GM23248 (cell line): Measurements from ENCODE around the gene VHLL. TPM values are rescaled to one million over a fixed set of nuclear protein-coding genes. Genes with fewer than 3 reads are reported as not detected.
"Not testable (repeated sequence)": the region's sequence is repeated elsewhere in the genome, so short reads cannot be mapped to it uniquely, and the experiment has no call there.

ENCODE experiments used
- DNase-seq: peaks from one replicate; pipeline ENCODE4 v3.0.0-alpha.2; 2015
- H2AFZ ChIP-seq: fragments of 200-600 bp; sonication (generic); 2 replicates; pipeline ENCODE4 v1.6.1; 2016; ENCODE audit warnings: antibody characterized with exemption
- H3F3A ChIP-seq: fragments of 200-600 bp; sonication (generic); 2 replicates; pipeline ENCODE4 v1.6.1; 2016; ENCODE audit warnings: mild to moderate bottlenecking, antibody characterized with exemption, mixed run types; ENCODE audit not compliant: insufficient read depth
- H3K27ac ChIP-seq: fragments of 200-600 bp; sonication (generic); 2 replicates; pipeline ENCODE4 v1.5.1; 2016; ENCODE audit warnings: mild to moderate bottlenecking
- H3K27me3 ChIP-seq: fragments of 200-600 bp; sonication (generic); replicated peaks from 2 replicates; pipeline ENCODE4 v1.6.1; 2016; ENCODE audit warnings: mild to moderate bottlenecking; ENCODE audit not compliant: insufficient read depth
- H3K36me3 ChIP-seq: fragments of 200-600 bp; sonication (generic); 2 replicates; pipeline ENCODE4 v1.6.1; 2016; ENCODE audit warnings: low read depth, mild to moderate bottlenecking
- H3K4me1 ChIP-seq: fragments of 200-600 bp; sonication (generic); 2 replicates; pipeline ENCODE4 v1.6.1; 2016; ENCODE audit warnings: mild to moderate bottlenecking; ENCODE audit not compliant: insufficient read depth
- H3K4me2 ChIP-seq: fragments of 200-600 bp; sonication (generic); one replicate; pipeline ENCODE4 v1.6.1; 2016; ENCODE audit warnings: mild to moderate bottlenecking; ENCODE audit not compliant: unreplicated experiment
- H3K4me3 ChIP-seq: fragments of 200-600 bp; sonication (generic); 2 replicates; pipeline ENCODE4 v1.5.1; 2016; ENCODE audit warnings: mild to moderate bottlenecking
- H3K79me2 ChIP-seq: fragments of 200-600 bp; sonication (generic); 2 replicates; pipeline ENCODE4 v1.6.1; 2016; ENCODE audit warnings: mild to moderate bottlenecking; ENCODE audit not compliant: insufficient read depth
- H3K9ac ChIP-seq: fragments of 200-600 bp; sonication (generic); 2 replicates; pipeline ENCODE4 v1.6.1; 2016; ENCODE audit warnings: mild to moderate bottlenecking
- H3K9me2 ChIP-seq: fragments of 200-600 bp; sonication (generic); 2 replicates; pipeline ENCODE4 v1.6.1; 2016; ENCODE audit warnings: mixed run types, mild to moderate bottlenecking, moderate library complexity; ENCODE audit not compliant: insufficient read depth
- H3K9me3 ChIP-seq: fragments of 200-600 bp; sonication (generic); one replicate; pipeline ENCODE4 v1.6.1; 2017; ENCODE audit warnings: low read depth
- H4K20me1 ChIP-seq: fragments of 200-600 bp; sonication (generic); 2 replicates; pipeline ENCODE4 v1.6.0; 2016; ENCODE audit not compliant: insufficient read depth
- EZH2 ChIP-seq: fragments of 200-600 bp; sonication (generic); IDR thresholded peaks from 2 replicates; pipeline ENCODE4 v1.6.1; 2018; ENCODE audit warnings: antibody characterized with exemption, mild to moderate bottlenecking; ENCODE audit not compliant: insufficient read depth, poor library complexity, severe bottlenecking
- EZH2phosphoT487 ChIP-seq: fragments of 200-600 bp; sonication (generic); IDR thresholded peaks from 2 replicates; pipeline ENCODE4 v1.6.1; 2018; ENCODE audit warnings: antibody characterized with exemption, moderate library complexity, mild to moderate bottlenecking, low read depth; ENCODE audit not compliant: insufficient read depth
- WGBS, 2 experiments: methylation state at CpG; one replicate each; pipeline ENCODE4 v1.1.6; 2015 to 2017; ENCODE audit warnings: low lambda C conversion rate in 2 of 2, low coverage in 1 of 2; ENCODE audit errors: missing lambda C conversion rate in 2 of 2; 5-methylcytosine and 5-hydroxymethylcytosine counted together
- in situ Hi-C: fragments of 300-500 bp; cut with MboI; formaldehyde crosslinking; loops from 2 replicates; pipeline ENCODE4 v1.15.0; 2020
- polyA plus RNA-seq: library from polyadenylated mRNA; unstranded; fragments of >200 nt; fragmentation: Nextera tagmentation; extraction: Ambion mirVana; gene quantifications from 2 replicates; pipeline ENCODE4 v1.2.1, GENCODE V29; 2016
- total RNA-seq: library from RNA; depleted of rRNA; stranded (reverse); fragments of >200 nt; shearing (Covaris generic); gene quantifications from 2 replicates; pipeline ENCODE4 v1.2.3, GENCODE V29; 2014

Gene VHLL
- total and polyA plus RNA-seq, 2 experiments from 2014 or later, result not detected

DNA sequence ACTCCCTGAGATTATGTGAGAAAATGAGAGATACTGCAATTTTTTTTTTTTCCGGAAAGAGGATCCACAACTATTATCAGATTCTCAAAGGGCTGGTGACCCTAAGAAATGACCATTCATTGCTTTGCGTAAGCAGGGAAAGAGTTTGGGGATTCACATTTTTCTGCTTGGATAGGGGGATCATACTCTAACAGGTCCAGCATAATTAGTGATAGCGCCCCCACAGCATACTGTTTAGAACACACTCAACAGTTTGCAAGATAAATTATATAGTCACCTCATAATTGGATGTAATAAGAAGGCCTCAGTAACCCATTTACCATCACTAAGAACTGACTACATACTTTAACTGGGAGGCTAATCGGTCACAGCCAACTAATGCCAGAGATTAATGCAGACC is 37.1 kb upstream of the VHLL start:
- in situ Hi-C loops, result no loop called here
- Histone ChIP-seq H3K27ac (no peak overlapping the region), H3K4me1 (peaks cover 20% of the 10 kb centered on the region), H3K27me3 (no peaks in the 10 kb centered on the region), H2AFZ (no peak overlapping the region), H3K4me3 (peak overlapping the region; percentile 99), H3K9me2 (no peaks in the 10 kb centered on the region), H3F3A (no peaks in the 10 kb centered on the region), H3K36me3 (peaks cover 41% of the 10 kb centered on the region), H3K4me2 (peak overlapping the region; percentile 87), H4K20me1 (peaks cover 13% of the 10 kb centered on the region; the same call in 1 of the 2 replicates), H3K9me3 (no peaks in the 10 kb centered on the region), H3K9ac (peak overlapping the region; percentile 22), H3K79me2 (peaks cover 63% of the 10 kb centered on the region)
- TF ChIP-seq EZH2 (no peak), EZH2phosphoT487 (no peak)
- DNase-seq, result peak; percentile 26
- WGBS, 2 experiments, result 75 to 88% methylated on average over 4 of the region's 4 CpGs

DNA sequence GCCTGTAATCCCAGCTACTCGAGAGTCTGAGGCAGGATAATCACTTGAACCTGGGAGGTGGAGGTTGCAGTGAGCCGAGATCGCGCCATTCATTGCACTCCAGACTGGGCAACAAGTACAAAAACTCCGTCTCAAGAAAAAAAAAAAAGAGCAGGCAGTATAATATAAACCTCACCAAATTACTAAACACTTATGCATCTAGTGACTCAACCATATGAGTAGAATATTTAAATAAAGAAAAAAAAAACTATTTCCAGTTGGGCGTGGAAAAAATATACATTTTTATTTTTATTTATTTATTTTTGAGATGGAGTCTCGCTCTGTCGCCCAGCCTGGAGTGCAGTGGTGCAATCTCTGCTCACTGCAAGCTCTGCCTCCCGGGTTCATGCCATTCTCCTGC is 24.1 kb upstream of the VHLL start:
- WGBS, 2 experiments, result 72% methylated on average over 9 of the region's 9 CpGs
- peaks cover 44% of the 10 kb centered on the region for H3K79me2 ChIP-seq
- H3K27ac ChIP-seq, result not testable (repeated sequence)

DNA sequence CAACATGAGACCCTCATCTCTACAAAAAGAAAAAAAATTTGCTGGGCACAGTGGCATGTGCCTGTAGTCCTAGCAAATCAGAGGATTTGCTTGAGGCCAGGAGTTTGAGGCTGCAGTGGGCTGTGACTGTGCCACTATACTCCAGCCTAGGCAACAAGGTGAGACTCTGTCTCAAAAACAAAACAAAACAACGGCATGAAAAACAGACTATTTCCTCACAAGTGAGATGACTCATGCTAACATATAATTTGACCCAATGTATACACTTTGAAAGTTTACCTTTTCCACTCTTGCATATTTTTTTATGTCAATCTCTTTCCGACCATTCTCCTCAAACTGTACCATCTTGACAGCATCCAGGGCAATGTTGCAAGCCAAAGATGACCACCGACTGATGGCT is 21.5 kb upstream of the VHLL start:
- in situ Hi-C loops, result no loop called here
- no peaks in the 10 kb centered on the region for H3K4me1 ChIP-seq
- TF ChIP-seq EZH2 (no peak), EZH2phosphoT487 (no peak)
- peaks cover 52% of the 10 kb centered on the region for H3K79me2 ChIP-seq
- WGBS, 2 experiments, result 74 to 75% methylated on average over 3 of the region's 3 CpGs
- peaks cover 42% of the 10 kb centered on the region for H3F3A ChIP-seq
- peaks cover 74% of the 10 kb centered on the region for H3K36me3 ChIP-seq
- no peaks in the 10 kb centered on the region for H3K27me3 ChIP-seq
- no peak overlapping the region for H3K4me2 ChIP-seq
- no peak for DNase-seq
- no peak overlapping the region for H3K9ac ChIP-seq
- H3K9me2 ChIP-seq, result no peaks in the 10 kb centered on the region
- no peaks in the 10 kb centered on the region for H3K9me3 ChIP-seq
- H3K4me3 ChIP-seq, result no peak overlapping the region
- H4K20me1 ChIP-seq, result no peaks in the 10 kb centered on the region
- H3K27ac ChIP-seq, result no peak overlapping the region
- no peak overlapping the region for H2AFZ ChIP-seq

More for the DNA sequence above, 24.1 kb upstream of the VHLL start:
- H3K9me3 ChIP-seq, H4K20me1 ChIP-seq, H3K27me3 ChIP-seq, H3K9me2 ChIP-seq, in situ Hi-C loops, H3K4me2 ChIP-seq, H3K4me3 ChIP-seq, H3K4me1 ChIP-seq, H2AFZ ChIP-seq, H3K9ac ChIP-seq: not testable (repeated sequence)
- Histone ChIP-seq H3K36me3 (peaks cover 53% of the 10 kb centered on the region), H3F3A (peaks cover 42% of the 10 kb centered on the region)
- DNase-seq, result peak; percentile 60

DNA sequence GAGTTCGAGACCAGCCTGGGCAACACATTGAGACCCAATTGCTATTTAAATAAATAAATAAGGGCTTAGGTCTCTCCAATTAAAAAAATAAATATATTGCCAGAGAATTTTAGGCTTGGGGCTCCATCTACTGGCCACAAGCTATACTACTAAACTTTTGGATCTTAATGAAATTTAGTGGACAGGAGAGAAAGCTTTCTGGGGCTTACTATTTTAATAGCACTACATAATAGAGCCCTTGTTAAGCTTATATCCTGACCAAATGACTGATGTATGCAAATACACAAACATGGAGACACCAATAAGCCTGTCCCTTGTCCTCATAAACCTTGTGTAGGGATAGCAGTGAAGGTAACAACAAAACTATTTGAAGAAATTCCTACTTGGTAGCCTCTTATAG is 20.6 kb upstream of the VHLL start:
- 73 to 74% methylated on average over 1 of the region's 1 CpG for WGBS, 2 experiments
- peaks cover 82% of the 10 kb centered on the region for H3K36me3 ChIP-seq
- no peak overlapping the region for H2AFZ ChIP-seq
- H3F3A ChIP-seq, result peaks cover 39% of the 10 kb centered on the region
- H3K4me3 ChIP-seq, result no peak overlapping the region
- peak; percentile 49 for DNase-seq
- H3K9me2 ChIP-seq, result no peaks in the 10 kb centered on the region
- in situ Hi-C loops, result no loop called here
- no peak overlapping the region for H3K9ac ChIP-seq
- no peaks in the 10 kb centered on the region for H3K27me3 ChIP-seq
- no peak overlapping the region for H3K4me2 ChIP-seq
- H3K79me2 ChIP-seq, result peaks cover 52% of the 10 kb centered on the region
- no peaks in the 10 kb centered on the region for H4K20me1 ChIP-seq
- no peaks in the 10 kb centered on the region for H3K9me3 ChIP-seq
- H3K4me1 ChIP-seq, result no peaks in the 10 kb centered on the region
- TF ChIP-seq EZH2, result no peak
- no peak for TF ChIP-seq EZH2phosphoT487
- no peak overlapping the region for H3K27ac ChIP-seq

DNA sequence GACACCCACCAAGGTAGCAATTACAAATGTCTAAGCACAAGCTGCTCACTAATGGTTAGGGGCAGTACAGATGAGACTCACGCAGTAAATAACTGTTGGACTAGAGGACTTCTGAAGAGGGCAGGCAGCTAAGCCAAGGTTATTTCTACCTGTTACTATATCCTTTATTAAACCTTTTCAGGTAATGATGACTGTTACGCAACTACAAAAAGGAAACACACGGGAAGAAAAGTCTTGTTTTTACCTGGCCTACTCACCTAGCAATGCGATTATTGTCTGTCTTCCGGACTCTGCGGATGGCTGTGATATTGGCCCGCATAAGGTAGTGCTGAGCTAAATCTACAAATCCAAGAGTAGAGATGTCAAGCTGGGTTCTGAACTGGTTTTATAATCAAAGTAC is 17.8 kb upstream of the VHLL start:
- H3K27ac ChIP-seq, result no peak overlapping the region
- WGBS, 2 experiments, result 92 to 93% methylated on average over 7 of the region's 7 CpGs
- DNase-seq, result no peak
- H3K9me2 ChIP-seq, result no peaks in the 10 kb centered on the region
- no peak overlapping the region for H2AFZ ChIP-seq
- peaks cover 84% of the 10 kb centered on the region for H3K36me3 ChIP-seq
- no peaks in the 10 kb centered on the region for H3K27me3 ChIP-seq
- in situ Hi-C loops, result no loop called here
- no peaks in the 10 kb centered on the region for H3K9me3 ChIP-seq
- H3F3A ChIP-seq, result peaks cover 47% of the 10 kb centered on the region
- no peaks in the 10 kb centered on the region for H3K4me1 ChIP-seq
- H4K20me1 ChIP-seq, result no peaks in the 10 kb centered on the region
- H3K79me2 ChIP-seq, result peaks cover 47% of the 10 kb centered on the region
- H3K4me3 ChIP-seq, result no peak overlapping the region
- TF ChIP-seq EZH2 (no peak), EZH2phosphoT487 (no peak)
- H3K4me2 ChIP-seq, result no peak overlapping the region
- H3K9ac ChIP-seq, result no peak overlapping the region
